ENCODE measurements around the gene ROCK2. TPM values are rescaled to one million over a fixed set of nuclear protein-coding genes. Genes with fewer than 3 reads are reported as not detected.

ROCK2 gene
- polyA plus RNA-seq, 1 of the 3 experiments (the other 2 are of a cell fraction), result 4.2 TPM

DNA sequence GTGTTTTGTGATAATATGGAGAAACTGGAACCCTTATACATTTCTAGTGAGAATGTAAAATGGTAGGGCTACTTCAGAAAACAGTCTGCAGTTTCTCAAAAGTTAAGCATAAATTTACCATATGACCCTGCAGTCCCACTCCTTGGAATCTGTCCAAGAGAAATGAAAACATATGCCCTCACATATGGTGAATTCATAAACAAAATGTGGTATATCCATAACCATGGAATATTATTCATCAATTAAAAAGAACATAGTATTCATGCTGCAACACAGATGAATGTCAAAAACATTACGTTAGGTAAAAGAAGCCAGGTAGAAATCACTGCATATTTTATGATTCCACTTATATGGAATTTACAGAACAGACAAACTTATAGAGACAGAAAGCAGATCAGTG lies 11.8 kb downstream of the ROCK2 start:
- H3F3A ChIP-seq (replicated peaks; ENCODE audit: insufficient read depth), result peaks cover 33% of the 10 kb centered on the region
- peaks cover 88% of the 10 kb centered on the region for H4K20me1 ChIP-seq (ENCODE audit: insufficient read depth)
- peaks cover 7% of the 10 kb centered on the region; the same call in 1 of the 2 replicates for H3K9me3 ChIP-seq
- no peaks in the 10 kb centered on the region for H3K27me3 ChIP-seq (ENCODE audit: insufficient read depth)
- H3K27ac ChIP-seq (ENCODE audit: low read depth in 2 of 2, low read length in 1 of 2), result no peak overlapping the region
- POLR2A ChIA-PET, result no interaction called here
- TF ChIP-seq USF1 (IDR thresholded peaks at IDR 0.05; ENCODE audit: borderline replicate concordance, low read depth), result no peak
- TF ChIP-seq IRF3 (IDR thresholded peaks at IDR 0.05; ENCODE audit: low read depth, low read length), result no peak
- TF ChIP-seq TEAD4 (IDR thresholded peaks at IDR 0.05; ENCODE audit: borderline replicate concordance, insufficient read depth), result no peak
- TF ChIP-seq EZH2phosphoT487 (IDR thresholded peaks at IDR 0.05; ENCODE audit: borderline replicate concordance, low read depth), result no peak
- TF ChIP-seq FOXJ3 (CRISPR knock-in tag; IDR thresholded peaks at IDR 0.05), result no peak
- no peak for TF ChIP-seq SMC3 (IDR thresholded peaks at IDR 0.05; ENCODE audit: low read depth, low read length)
- no peak for TF ChIP-seq TCF12 (IDR thresholded peaks at IDR 0.05)
- TF ChIP-seq ELF1 (IDR thresholded peaks at IDR 0.05), result no peak
- TF ChIP-seq CHD2 (IDR thresholded peaks at IDR 0.05; ENCODE audit: low read length, partially characterized antibody), result no peak
- peaks cover 96% of the 10 kb centered on the region for H3K79me2 ChIP-seq (ENCODE audit: insufficient read depth)
- no peak overlapping the region for H3K4me2 ChIP-seq
- H3K4me1 ChIP-seq (ENCODE audit: control insufficient read depth in 1 of 2, insufficient read depth in 2 of 2, low read depth in 1 of 2, low read length in 1 of 2), result peaks cover 0 to 18% of the 10 kb centered on the region in 2 experiments; a peak in 3 of 4 replicates
- WGBS (ENCODE audit: low lambda C conversion rate), result 95% methylated on average over 1 of the region's 1 CpG
- CTCF ChIA-PET, result no interaction called here
- DNase-seq, result no peak
- peaks cover 0 to 9% of the 10 kb centered on the region in 2 experiments for H3K36me3 ChIP-seq (replicated peaks in 1 of 2; ENCODE audit: control insufficient read depth in 1 of 2, insufficient read depth in 2 of 2, low read length in 1 of 2)
- H3K4me3 ChIP-seq (ENCODE audit: low read depth in 2 of 2, low read length in 1 of 2), result no peak overlapping the region
- no peak overlapping the region for H3K9ac ChIP-seq
- H2AFZ ChIP-seq (ENCODE audit: low read depth), result no peak overlapping the region
- no peaks in the 10 kb centered on the region for H3K9me2 ChIP-seq

DNA sequence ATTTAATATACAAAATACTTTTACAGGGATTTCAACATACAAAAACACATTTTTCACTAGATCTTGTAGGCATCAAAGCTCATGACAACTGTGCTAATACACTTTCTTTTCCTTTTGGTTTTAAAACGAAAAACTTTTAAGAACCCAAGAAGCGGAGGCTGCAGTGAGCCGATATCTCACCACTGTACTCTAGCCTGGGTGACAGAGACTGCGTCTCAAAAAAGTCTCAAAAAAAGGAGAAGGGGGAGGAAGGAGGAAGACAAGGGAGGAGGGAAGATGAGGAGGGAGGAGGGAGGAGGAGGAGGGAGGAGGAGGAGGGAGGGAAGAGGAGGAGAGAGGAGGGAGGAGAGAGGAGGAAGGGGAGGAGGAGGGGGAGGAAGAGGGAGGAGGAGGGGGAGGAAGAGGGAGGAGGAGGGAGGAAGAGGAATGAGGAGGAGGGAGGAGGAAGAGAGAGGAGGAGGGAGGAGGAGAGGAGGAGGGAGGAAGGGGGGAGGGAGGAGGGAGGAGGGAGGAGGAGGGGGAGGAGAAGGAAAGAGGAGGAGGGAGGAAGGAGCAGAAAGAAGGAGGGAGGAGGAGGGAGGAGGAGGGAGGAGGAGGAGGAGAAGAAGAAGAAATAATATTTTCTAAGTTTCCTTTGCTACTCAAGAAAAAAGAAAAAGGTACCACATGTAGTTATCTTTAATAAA lies 13.8 kb downstream of the ROCK2 start:
- H3K36me3 ChIP-seq (replicated peaks in 1 of 2; ENCODE audit: control insufficient read depth in 1 of 2, insufficient read depth in 2 of 2, low read length in 1 of 2), result peaks cover 0 to 12% of the 10 kb centered on the region in 2 experiments
- H3K9me3 ChIP-seq, result peaks cover 7% of the 10 kb centered on the region; the same call in 1 of the 2 replicates
- H4K20me1 ChIP-seq (ENCODE audit: insufficient read depth), result peaks cover 92% of the 10 kb centered on the region
- H2AFZ ChIP-seq (ENCODE audit: low read depth), result no peak overlapping the region
- H3K27ac ChIP-seq (ENCODE audit: low read depth in 2 of 2, low read length in 1 of 2), result peak overlapping the region in 1 of 2 experiments; percentile 60; a peak in 2 of 4 replicates
- H3F3A ChIP-seq (replicated peaks; ENCODE audit: insufficient read depth), result peaks cover 32% of the 10 kb centered on the region
- no peak for DNase-seq
- H3K9me2 ChIP-seq, result no peaks in the 10 kb centered on the region
- 72% methylated on average over 4 of the region's 4 CpGs for WGBS (ENCODE audit: low lambda C conversion rate)
- TF ChIP-seq ZBTB33 (IDR thresholded peaks at IDR 0.05; ENCODE audit: borderline replicate concordance, low read depth) (no peak), MEF2A (IDR thresholded peaks at IDR 0.05; ENCODE audit: borderline replicate concordance, low read depth) (no peak), FOSL2 (IDR thresholded peaks at IDR 0.05; ENCODE audit: borderline replicate concordance, low read depth) (no peak), USF1 (IDR thresholded peaks at IDR 0.05; ENCODE audit: borderline replicate concordance, low read depth) (no peak), SMC3 (IDR thresholded peaks at IDR 0.05; ENCODE audit: low read depth, low read length) (no peak)
- TF ChIP-seq, protein P1, sequence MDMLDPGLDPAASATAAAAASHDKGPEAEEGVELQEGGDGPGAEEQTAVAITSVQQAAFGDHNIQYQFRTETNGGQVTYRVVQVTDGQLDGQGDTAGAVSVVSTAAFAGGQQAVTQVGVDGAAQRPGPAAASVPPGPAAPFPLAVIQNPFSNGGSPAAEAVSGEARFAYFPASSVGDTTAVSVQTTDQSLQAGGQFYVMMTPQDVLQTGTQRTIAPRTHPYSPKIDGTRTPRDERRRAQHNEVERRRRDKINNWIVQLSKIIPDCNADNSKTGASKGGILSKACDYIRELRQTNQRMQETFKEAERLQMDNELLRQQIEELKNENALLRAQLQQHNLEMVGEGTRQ (IDR thresholded peaks at IDR 0.05; ENCODE audit: borderline replicate concordance, low read depth, low read length), result no peak
- peaks cover 0 to 17% of the 10 kb centered on the region in 2 experiments; a peak in 2 of 4 replicates for H3K4me1 ChIP-seq (ENCODE audit: control insufficient read depth in 1 of 2, insufficient read depth in 2 of 2, low read depth in 1 of 2, low read length in 1 of 2)
- ChIA-PET CTCF (interaction anchor here (0.6 to 2.0 kb wide), 2 partner anchors 10 to 32 kb away, joined by 3 to 8 read pairs; no protein-coding TSS in a partner anchor), POLR2A (no interaction called here)
- no peak overlapping the region for H3K9ac ChIP-seq
- peak overlapping the region; percentile 60; the same call in 1 of the 2 replicates for H3K4me2 ChIP-seq
- H3K79me2 ChIP-seq (ENCODE audit: insufficient read depth), result peaks cover 96% of the 10 kb centered on the region
- H3K4me3 ChIP-seq (ENCODE audit: low read depth in 2 of 2, low read length in 1 of 2), result no peak overlapping the region
- no peaks in the 10 kb centered on the region for H3K27me3 ChIP-seq (ENCODE audit: insufficient read depth)

Data from SK-N-SH (cell line).